ENCODE results near the gene SESTD1.
A peak's percentile ranks its signal among the peaks of the same experiment; 100 is the strongest.
"Not testable (repeated sequence)": the region's sequence is repeated elsewhere in the genome, so short reads cannot be mapped to it uniquely, and the experiment has no call there.

SESTD1 gene

GRCh38 chr2:179266271-179266670 is 1.6 kb upstream of the SESTD1 start:
- no peak for DNase-seq

- DNase-seq, result no peak
These were observed 464 bp upstream of the SESTD1 start for GRCh38 chr2:179265082-179265510.

GRCh38 chr2:179263446-179264367 is 925 bp downstream of the SESTD1 start:
- peak; percentile 64 for DNase-seq

GRCh38 chr2:179263015-179263414 is 1.6 kb downstream of the SESTD1 start:
- no peak for DNase-seq

GRCh38 chr2:179262077-179262660 is 2.5 kb downstream of the SESTD1 start:
- no peak for DNase-seq

GRCh38 chr2:179261151-179261825 is 3.3 kb downstream of the SESTD1 start:
- no peak for DNase-seq

- no peak for DNase-seq
These were observed 4.4 kb downstream of the SESTD1 start for GRCh38 chr2:179260224-179260623.

- DNase-seq, result no peak
These were observed 9.5 kb downstream of the SESTD1 start for GRCh38 chr2:179255129-179255528.

- DNase-seq, result no peak
These were observed 11.4 kb downstream of the SESTD1 start for GRCh38 chr2:179253226-179253625.

- no peak for DNase-seq
These were observed 12.2 kb downstream of the SESTD1 start for GRCh38 chr2:179252423-179252822.

- DNase-seq, result no peak
These were observed 12.8 kb downstream of the SESTD1 start for GRCh38 chr2:179251870-179252269.

- DNase-seq, result no peak
These were observed 13.7 kb downstream of the SESTD1 start for GRCh38 chr2:179250848-179251504.

- DNase-seq, result no peak
These were observed 14.5 kb downstream of the SESTD1 start for GRCh38 chr2:179250095-179250494.

- no peak for DNase-seq
These were observed 16.6 kb downstream of the SESTD1 start for GRCh38 chr2:179248024-179248348.

GRCh38 chr2:179247318-179248023 is 17.2 kb downstream of the SESTD1 start:
- DNase-seq, result no peak

GRCh38 chr2:179245843-179246242 is 18.8 kb downstream of the SESTD1 start:
- DNase-seq, result not testable (repeated sequence)

- DNase-seq, result no peak
These were observed 21.6 kb downstream of the SESTD1 start for GRCh38 chr2:179243046-179243445.

- DNase-seq, result no peak
These were observed 23.9 kb downstream of the SESTD1 start for GRCh38 chr2:179240481-179241451.

GRCh38 chr2:179239838-179240237 is 24.8 kb downstream of the SESTD1 start:
- DNase-seq, result no peak

- DNase-seq, result no peak
These were observed 25.4 kb downstream of the SESTD1 start for GRCh38 chr2:179239195-179239594.

GRCh38 chr2:179238027-179238426 is 26.6 kb downstream of the SESTD1 start:
- DNase-seq, result no peak

All from hematopoietic multipotent progenitor cell treated with erythropoietin and hydrocortisone succinate and interleukin-3 and kit ligand, for 8 days (in vitro differentiated cells).